Psoas muscle (tissue), 8 donors: ENCODE results near the gene XPNPEP1. TPM values are rescaled to one million over a fixed set of nuclear protein-coding genes. Genes with fewer than 3 reads are reported as not detected.

Source experiments
- ATAC-seq, 4 donors: fragments of 200-7000 bp; cut with Tn5 transposase; one replicate each; pipeline ENCODE4 v1.9.1; 2020; ENCODE audit warnings: moderate library complexity in 3 of 4, mild to moderate bottlenecking in 2 of 4
- DNase-seq, 2 donors: peaks; one replicate each; pipeline ENCODE4 v3.0.0-alpha.2; 2020
- H3K27ac ChIP-seq: fragments of 200-600 bp; one replicate; pipeline ENCODE4 v1.8.0; 2022
- H3K27me3 ChIP-seq, 3 donors: fragments of 200-600 bp in 1 of 3; one replicate each; pipeline versions ENCODE4 v1.6.1 to v1.8.0; 2013 to 2022; ENCODE audit warnings: low read length in 2 of 3, mild to moderate bottlenecking in 2 of 3, moderate library complexity in 1 of 3; ENCODE audit not compliant: insufficient read depth in 3 of 3
- H3K36me3 ChIP-seq, 2 donors: fragments of 200-600 bp in 1 of 2; one replicate each; pipeline versions ENCODE4 v1.6.1 to v1.8.0; 2013 to 2022; ENCODE audit warnings: low read depth in 1 of 2, mild to moderate bottlenecking in 1 of 2, moderate library complexity in 1 of 2; ENCODE audit not compliant: insufficient read depth in 1 of 2
- H3K4me1 ChIP-seq: fragments of 200-600 bp; one replicate; pipeline ENCODE4 v1.8.0; 2022
- H3K4me3 ChIP-seq: fragments of 200-600 bp; one replicate; pipeline ENCODE4 v1.8.0; 2022; ENCODE audit warnings: mild to moderate bottlenecking
- H3K9me3 ChIP-seq: fragments of 200-600 bp; one replicate; pipeline ENCODE4 v1.8.0; 2022
- CTCF ChIP-seq: fragments of 200-600 bp; IDR thresholded peaks from one replicate; pipeline ENCODE4 v1.8.0; 2022; ENCODE audit warnings: antibody characterized with exemption
- WGBS, 3 donors: extraction: QIAGEN DNeasy Blood & Tissue Kit; methylation state at CpG; one replicate each; pipeline versions ENCODE4 v1.1.6 to v1.1.7; 2013; 5-methylcytosine and 5-hydroxymethylcytosine counted together
- intact Hi-C, 2 donors: fragments of 100-400 bp; cut with DNase I; formaldehyde crosslinking; loops; one replicate each; pipeline versions ENCODE4 v1.11.0 to v1.14.2; 2022
- polyA plus RNA-seq, 3 donors: library from polyadenylated mRNA; stranded (reverse); fragments of 200-250 nt; gene quantifications; one replicate each; pipeline ENCODE4 v1.2.3, GENCODE V29; 2013
- total RNA-seq, 4 donors: library from RNA; stranded (reverse); fragmentation: NEBNext Ultra II Directional in 2 of 4; extraction: Animal tissue kit (Norgen Biotek cat#: 25700) in 2 of 4; gene quantifications; one replicate each; pipeline versions ENCODE4 v1.2.1 to v1.2.4, GENCODE V29; 2021 to 2023
- donor health status: healthy with polysubstance abuse.
- donor health status: DM: no; HTN: no; CAD: no; lungs with moderate emphysema.
- donor health status: Bipolar disorder and iron deficiency.
- donor health status: healthy.
- donor health status: DM: yes; HTN: yes; CAD: no.
- donor health status: DM: no; HTN: no; CAD: no.
- donor health status: DM: no; HTN: no; CAD: no.
- donor health status: DM: yes; HTN: yes; CAD: no.

The XPNPEP1 gene
- total and polyA plus RNA-seq, 7 donors, result 22.6 to 62.3 (median 37.3) TPM

DNA sequence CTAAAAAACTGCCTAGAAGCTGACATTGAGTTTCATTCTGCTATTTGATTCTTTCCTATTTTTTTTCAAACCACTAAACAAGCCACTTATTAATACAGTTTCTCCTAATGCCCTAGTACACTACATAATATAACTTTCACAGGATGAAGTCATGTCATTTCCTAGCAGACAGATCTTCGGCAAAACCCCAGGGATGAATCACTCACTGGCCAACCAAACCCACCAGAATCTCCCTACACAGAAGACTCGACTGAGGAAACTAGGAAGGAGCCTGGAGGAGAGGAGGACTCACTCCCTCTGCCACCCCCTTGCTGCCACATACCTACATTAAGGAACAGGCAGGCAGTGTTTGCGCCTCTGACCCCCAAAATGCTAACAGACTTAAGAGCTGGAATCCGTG is 33.4 kb downstream of the XPNPEP1 start:
- intact Hi-C loops, result loop anchor here (5.0 to 10.0 kb wide), 7 partner anchors 32 to 385 kb away; partner anchors contain the start of genes ADD3 (in 1 of the 2), MXI1 (in 1 of the 2) and XPNPEP1 (in 1 of the 2)
- DNase-seq (no peak), ATAC-seq (no peak)
- peaks cover 5 to 38% of the 10 kb centered on the region in 2 donors for H3K36me3 ChIP-seq
- no peaks in the 10 kb centered on the region for H3K9me3 ChIP-seq
- no peak overlapping the region for H3K27ac ChIP-seq
- WGBS, 3 donors, result 75 to 81% (median 77%) methylated on average over 4 of the region's 4 CpGs
- no peak overlapping the region for H3K4me3 ChIP-seq
- TF ChIP-seq CTCF, result no peak
- H3K27me3 ChIP-seq, result no peaks in the 10 kb centered on the region
- peaks cover 23% of the 10 kb centered on the region for H3K4me1 ChIP-seq

GRCh38 chr10:109887776-109888175 is 35.5 kb downstream of the XPNPEP1 start:
- Histone ChIP-seq H3K4me3 (no peak overlapping the region), H3K4me1 (peaks cover 17% of the 10 kb centered on the region), H3K27me3 (no peaks in the 10 kb centered on the region), H3K36me3 (peaks cover 5 to 53% of the 10 kb centered on the region in 2 donors), H3K9me3 (no peaks in the 10 kb centered on the region), H3K27ac (no peak overlapping the region)
- WGBS, 3 donors, result 88 to 93% (median 91%) methylated on average over 9 of the region's 9 CpGs
- ATAC-seq (no peak), DNase-seq (no peak)
- intact Hi-C loops, result loop anchor here (5.0 to 10.0 kb wide), 6 partner anchors 35 to 387 kb away; partner anchors contain the start of genes MXI1 (in 1 of the 2) and XPNPEP1 (in 1 of the 2)
- no peak for TF ChIP-seq CTCF

- Histone ChIP-seq H3K4me1 (peaks cover 17% of the 10 kb centered on the region), H3K4me3 (no peak overlapping the region), H3K9me3 (no peaks in the 10 kb centered on the region), H3K27me3 (no peaks in the 10 kb centered on the region), H3K36me3 (peaks cover 6 to 57% of the 10 kb centered on the region in 2 donors), H3K27ac (no peak overlapping the region)
- intact Hi-C loops, result loop anchor here (5.0 to 10.0 kb wide), 6 partner anchors 35 to 388 kb away; partner anchors contain the start of genes MXI1 (in 1 of the 2) and XPNPEP1 (in 1 of the 2)
- ATAC-seq, result no peak
- no peak for DNase-seq
- WGBS, 3 donors, result 81 to 89% (median 86%) methylated on average over 5 of the region's 5 CpGs
- TF ChIP-seq CTCF, result no peak
Measured at GRCh38 chr10:109887243-109887642, 36.1 kb downstream of the XPNPEP1 start.

DNA sequence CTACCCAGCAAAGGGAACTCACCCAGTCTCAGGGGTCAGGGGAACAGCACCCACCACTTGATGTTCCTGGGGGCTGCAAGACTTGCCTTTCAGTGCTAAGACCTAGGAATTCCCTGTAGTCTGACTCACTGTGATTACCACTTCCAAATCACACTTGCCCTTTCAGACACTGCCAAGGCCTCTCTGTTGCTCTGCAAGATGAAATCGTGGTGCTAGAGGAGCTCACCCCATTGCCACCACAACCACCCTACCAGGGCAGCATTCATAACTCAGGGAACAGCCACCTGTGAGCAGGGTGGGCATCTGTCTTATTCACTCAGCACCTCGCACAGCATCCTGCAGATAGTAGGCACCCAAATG is 36.5 kb downstream of the XPNPEP1 start:
- TF ChIP-seq CTCF, result no peak
- DNase-seq, result no peak
- H3K4me1 ChIP-seq, result peaks cover 17% of the 10 kb centered on the region
- intact Hi-C loops, result loop anchor here (5.0 to 10.0 kb wide), 6 partner anchors 36 to 388 kb away; partner anchors contain the start of genes MXI1 (in 1 of the 2) and XPNPEP1 (in 1 of the 2)
- peak overlapping the region; percentile 60 for H3K27ac ChIP-seq
- ATAC-seq, result peak in 3 of 4 donors; percentile 5 to 71 (median 24)
- WGBS, 3 donors, result 55 to 81% (median 68%) methylated on average over 2 of the region's 2 CpGs
- H3K36me3 ChIP-seq, result peaks cover 9 to 57% of the 10 kb centered on the region in 2 donors
- no peaks in the 10 kb centered on the region for H3K9me3 ChIP-seq
- no peak overlapping the region for H3K4me3 ChIP-seq
- no peaks in the 10 kb centered on the region for H3K27me3 ChIP-seq
